Subcutaneous adipose tissue (tissue), 4 donors: Measurements from ENCODE around the gene PLA2G2C. TPM values are rescaled to one million over a fixed set of nuclear protein-coding genes. Genes with fewer than 3 reads are reported as not detected.

Experiments
- CTCF ChIP-seq: fragments of 450-650 bp; IDR thresholded peaks from one replicate; pipeline ENCODE4 v1.5.1; 2016; ENCODE audit warnings: low read depth, mild to moderate bottlenecking, control low read depth, antibody characterized with exemption, moderate library complexity
- total RNA-seq, 4 donors: library from RNA; depleted of rRNA; stranded (reverse); fragments of >200 nt; gene quantifications; one replicate each; pipeline ENCODE4 v1.1.0, GENCODE V29; 2016

PLA2G2C gene
- total RNA-seq, 4 donors from 2014 or later: not detected

DNA sequence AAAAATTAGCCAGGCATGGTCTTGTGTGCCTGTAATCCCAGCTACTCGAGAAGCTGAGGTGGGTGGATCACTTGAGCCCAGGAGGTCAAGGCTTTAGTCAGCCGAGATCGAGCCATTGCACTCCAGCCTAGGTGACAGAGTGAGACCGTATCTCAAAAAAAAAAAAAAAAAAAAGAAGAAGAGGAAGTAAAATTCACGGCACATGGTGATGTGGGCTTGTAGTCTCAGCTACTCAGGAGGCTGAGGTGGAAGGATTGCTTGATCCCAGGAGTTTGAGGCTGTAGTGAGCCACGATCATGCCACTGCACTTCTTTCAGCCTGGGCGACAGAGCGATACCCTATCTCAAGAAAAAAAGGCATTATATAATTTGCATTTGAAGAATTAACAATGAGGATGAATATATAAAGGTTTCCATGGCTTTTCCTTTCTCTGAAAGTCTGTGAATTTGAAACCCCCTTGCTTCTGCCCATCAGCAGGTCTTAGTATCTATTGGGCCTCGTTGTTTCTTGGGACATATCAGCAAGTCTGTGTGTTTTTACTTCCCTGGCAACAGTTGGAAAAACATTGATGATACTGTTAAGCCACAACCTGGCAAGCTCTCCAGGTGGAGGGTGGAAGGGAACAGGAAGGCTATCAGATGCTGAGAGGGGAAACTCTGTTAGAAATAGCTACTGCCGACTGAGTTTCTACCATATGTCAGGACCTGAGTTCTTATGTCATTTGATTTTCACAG lies 62.4 kb downstream of the PLA2G2C start:
- TF ChIP-seq CTCF: no peak

GRCh38 chr1:20120796-20121195 lies 65.5 kb downstream of the PLA2G2C start:
- TF ChIP-seq CTCF: no peak

DNA sequence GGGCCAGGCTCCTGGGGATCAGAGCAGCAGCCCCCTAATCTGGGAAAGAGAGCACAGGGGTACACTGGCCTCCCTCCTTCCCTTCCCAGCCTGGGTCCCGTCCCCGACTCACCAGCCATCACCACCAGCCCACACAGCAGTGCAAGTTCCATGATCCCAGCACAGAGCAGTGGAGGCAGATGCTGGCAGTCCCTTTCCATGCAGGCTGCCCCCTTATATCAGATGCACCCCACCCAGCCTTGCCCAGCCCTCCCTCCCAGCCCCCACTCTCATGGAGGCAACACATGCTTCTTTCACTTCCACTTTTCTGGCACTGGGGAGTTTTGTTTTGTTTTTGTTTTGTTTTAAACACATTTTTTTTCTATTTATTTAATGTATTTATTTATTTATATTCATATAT lies 67.0 kb downstream of the PLA2G2C start, which contains the start of gene PLA2G2D:
TSS of gene PLA2G2D (minus strand) at position 190 of the 400 bp plus-strand sequence. CDS start at position 152, 38 bp downstream.
- TF ChIP-seq CTCF: no peak

GRCh38 chr1:20117236-20117635 lies 69.1 kb downstream of the PLA2G2C start:
- no peak for TF ChIP-seq CTCF

- TF ChIP-seq CTCF: no peak
These were observed 70.4 kb downstream of the PLA2G2C start for GRCh38 chr1:20115916-20116315.

DNA sequence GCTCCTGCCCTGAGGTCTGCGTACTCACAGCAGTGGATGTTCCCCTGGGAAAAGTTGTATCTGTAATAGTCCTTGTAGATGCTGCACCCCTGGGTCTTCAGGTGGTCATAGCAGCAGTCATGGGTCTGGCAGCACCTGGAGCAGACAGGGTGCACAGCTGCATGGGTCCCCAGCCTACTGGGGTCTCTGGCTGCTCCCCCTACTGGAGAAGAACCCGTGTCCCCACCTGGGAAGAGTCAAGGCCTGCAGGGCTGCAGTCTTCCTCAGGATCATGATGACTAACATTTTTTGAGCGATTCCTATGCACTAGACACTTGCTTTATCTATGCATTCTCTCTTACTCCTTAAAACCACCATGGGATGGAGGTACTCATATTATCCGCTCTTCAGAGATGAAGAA lies 70.8 kb downstream of the PLA2G2C start:
- TF ChIP-seq CTCF: no peak

DNA sequence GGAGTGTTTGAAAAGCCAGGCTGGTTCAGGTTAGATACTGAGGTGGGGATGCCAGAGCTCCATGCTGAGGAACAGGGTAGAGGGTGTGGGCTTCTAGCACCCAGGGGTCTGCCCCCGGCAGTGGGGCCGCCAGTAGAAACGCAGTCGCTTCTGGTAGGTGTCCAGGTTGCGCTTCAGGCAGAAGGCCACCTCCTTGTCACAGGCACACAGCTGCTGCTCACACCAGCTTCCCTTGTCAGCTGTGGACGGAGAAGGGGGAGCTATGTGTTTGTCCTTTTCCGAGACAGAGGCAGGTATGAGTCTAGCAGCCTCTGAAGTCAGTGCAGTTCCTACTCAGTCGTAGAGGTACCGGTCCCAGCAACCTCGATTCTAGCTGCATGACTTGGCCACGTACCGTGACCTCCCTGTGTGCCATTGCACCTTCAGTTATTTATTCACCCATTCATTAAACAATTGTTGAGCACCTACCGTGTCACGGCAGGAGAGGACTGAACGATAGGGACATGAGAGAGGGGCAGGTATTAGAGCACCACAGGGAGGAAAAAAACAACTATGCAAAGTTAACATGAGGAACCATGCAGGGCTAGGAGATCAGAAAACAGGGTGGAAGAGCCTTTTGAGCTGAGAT lies 72.2 kb downstream of the PLA2G2C start:
- TF ChIP-seq CTCF: no peak

Other genes with a start within 250 kb of the PLA2G2C start
- 1,000 to 10,000 TPM in 2 of 4 donors, 100 to 1,000 TPM in 2; 214 to 1,021 (median 701) TPM for gene PLA2G2A, start 206.9 kb downstream of the PLA2G2C start, total RNA-seq
- gene PLA2G5, start 116.3 kb downstream of the PLA2G2C start, total RNA-seq: 1 to 10 TPM; 2.9 to 5.5 (median 4.0) TPM
- under 1 TPM in 1 of 4 donors, not detected in 3; 0.17 TPM for gene PLA2G2D, start 67.0 kb downstream of the PLA2G2C start, total RNA-seq
- not detected for gene PLA2G2F, start 47.2 kb downstream of the PLA2G2C start, total RNA-seq
- under 1 TPM; 0.16 to 0.68 (median 0.52) TPM for gene UBXN10, start 422 bp downstream of the PLA2G2C start, total RNA-seq
- gene VWA5B1, start 104.4 kb upstream of the PLA2G2C start, total RNA-seq: not detected